GM13977 (cell line): Measurements from ENCODE around the gene LIPM.

ENCODE experiments used
- DNase-seq: peaks from one replicate; pipeline ENCODE4 v3.0.0; 2012; ENCODE audit warnings: low spot score
- CTCF ChIP-seq: IDR thresholded peaks from 2 replicates; pipeline ENCODE4 v1.5.1; 2012; ENCODE audit warnings: mild to moderate bottlenecking, control low read depth; ENCODE audit not compliant: insufficient read depth; ENCODE audit errors: extremely low read depth, missing control alignments
- in situ Hi-C: fragments of 300-500 bp; cut with MboI; formaldehyde crosslinking; loops from one replicate; pipeline ENCODE4 v1.12.0; 2022; ENCODE audit warnings: low sequenced_read_pairs, low pct_unique_long_range_greater_than_20kb, mixed read lengths, inconsistent platforms; ENCODE audit not compliant: unreplicated experiment

Gene LIPM

GRCh38 chr10:88802523-88803285 is at the start of gene LIPM:
Gene LIPM, plus strand, starts transcription at chr10:88802730. Its CDS starts 167 bp downstream, at chr10:88802897.
- no peak for DNase-seq
- no peak for TF ChIP-seq CTCF
- in situ Hi-C loops = loop anchor here (10.0 to 25.0 kb wide), 2 partner anchors 118 to 240 kb away; no protein-coding TSS in a partner anchor

- in situ Hi-C loops = no loop called here
- TF ChIP-seq CTCF = no peak
- no peak for DNase-seq
Observed at GRCh38 chr10:88754287-88754686, 48.2 kb upstream of the LIPM start.

GRCh38 chr10:88755753-88756152 is 46.8 kb upstream of the LIPM start:
- in situ Hi-C loops = no loop called here
- DNase-seq = no peak
- no peak for TF ChIP-seq CTCF

GRCh38 chr10:88756660-88757059 is 45.9 kb upstream of the LIPM start:
- in situ Hi-C loops = no loop called here

GRCh38 chr10:88759366-88760101 is 43.0 kb upstream of the LIPM start, which contains the start of gene LIPN:
Gene LIPN, plus strand, starts transcription at chr10:88760020. Its CDS starts 1,386 bp downstream, at chr10:88761406.
- TF ChIP-seq CTCF = no peak
- in situ Hi-C loops = no loop called here
- DNase-seq = no peak

More at GRCh38 chr10:88756660-88757059, 45.9 kb upstream of the LIPM start:
- DNase-seq = no peak
- TF ChIP-seq CTCF = no peak

- no peak for DNase-seq
- no peak for TF ChIP-seq CTCF
- in situ Hi-C loops = no loop called here
Observed at GRCh38 chr10:88762906-88763305, 39.6 kb upstream of the LIPM start.
